Fibroblast of skin of right biceps (primary cell): ENCODE data around the gene GBX2.
"Not testable (repeated sequence)": the region's sequence is repeated elsewhere in the genome, so short reads cannot be mapped to it uniquely, and the experiment has no call there.

Experiments used
- DNase-seq: peaks from one replicate; pipeline ENCODE4 v3.0.0-alpha.2; 2013

The GBX2 gene

GRCh38 chr2:236143811-236144210 is 24.4 kb downstream of the GBX2 start:
- DNase-seq = no peak

GRCh38 chr2:236141616-236142015 is 26.6 kb downstream of the GBX2 start:
- DNase-seq = not testable (repeated sequence)

GRCh38 chr2:236137066-236137465 is 31.1 kb downstream of the GBX2 start:
- DNase-seq = no peak

- DNase-seq = no peak
These were observed 31.6 kb downstream of the GBX2 start for GRCh38 chr2:236136538-236136937.

GRCh38 chr2:236133410-236134012 is 34.7 kb downstream of the GBX2 start:
- no peak for DNase-seq

- no peak for DNase-seq
These were observed 37.0 kb downstream of the GBX2 start for GRCh38 chr2:236131073-236131692.

GRCh38 chr2:236130349-236130998 is 37.7 kb downstream of the GBX2 start:
- DNase-seq = no peak

- DNase-seq = no peak
These were observed 38.3 kb downstream of the GBX2 start for GRCh38 chr2:236129935-236130334.

GRCh38 chr2:236128321-236128720 is 39.9 kb downstream of the GBX2 start:
- no peak for DNase-seq

GRCh38 chr2:236127010-236127409 is 41.2 kb downstream of the GBX2 start:
- DNase-seq = no peak

- no peak for DNase-seq
These were observed 42.6 kb downstream of the GBX2 start for GRCh38 chr2:236125541-236125940.

GRCh38 chr2:236124182-236124893 is 43.8 kb downstream of the GBX2 start:
- DNase-seq = no peak

GRCh38 chr2:236123716-236124115 is 44.5 kb downstream of the GBX2 start:
- no peak for DNase-seq

- no peak for DNase-seq
These were observed 46.0 kb downstream of the GBX2 start for GRCh38 chr2:236122236-236122635.

- peak; percentile 29 for DNase-seq
These were observed 46.6 kb downstream of the GBX2 start for GRCh38 chr2:236121546-236121945.

GRCh38 chr2:236120829-236121228 is 47.4 kb downstream of the GBX2 start:
- no peak for DNase-seq

- no peak for DNase-seq
These were observed 48.0 kb downstream of the GBX2 start for GRCh38 chr2:236120141-236120601.

GRCh38 chr2:236119476-236119875 is 48.7 kb downstream of the GBX2 start:
- no peak for DNase-seq

- no peak for DNase-seq
These were observed 49.2 kb downstream of the GBX2 start for GRCh38 chr2:236119003-236119402.

- DNase-seq = no peak
These were observed 50.3 kb downstream of the GBX2 start for GRCh38 chr2:236117861-236118269.

- DNase-seq = peak; percentile 71
These were observed 50.8 kb downstream of the GBX2 start for GRCh38 chr2:236117401-236117800.
